ENCODE data around the gene AHCTF1. TPM values are rescaled to one million over a fixed set of nuclear protein-coding genes. Genes with fewer than 3 reads are reported as not detected.

Gene AHCTF1
- total RNA-seq, 1 donor from 2014 or later = 31.3 TPM

GRCh38 chr1:246907472-246907871 lies 24.3 kb downstream of the AHCTF1 start:
- ChIA-PET POLR2A (no interaction called here), CTCF (interaction anchor here (0.6 to 2.1 kb wide), 12 partner anchors 9 to 582 kb away, joined by 3 to 17 read pairs (median 4); partner anchors contain the start of gene ZNF670)
- H3K4me3 Mint-ChIP-seq = no peak overlapping the region
- no peak for DNase-seq
- H3K27me3 Mint-ChIP-seq = no peaks in the 10 kb centered on the region
- no peaks in the 10 kb centered on the region for H3K9me3 Mint-ChIP-seq
- no peak for ATAC-seq (ENCODE audit: low read depth)
- H3K4me1 Mint-ChIP-seq = no peaks in the 10 kb centered on the region
- no peak for TF ChIP-seq CTCF (IDR thresholded peaks at IDR 0.05)
- intact Hi-C loops (cut with micrococcal nuclease) = loop anchor here (1.0 kb wide), 2 partner anchors 64 to 465 kb away; no protein-coding TSS in a partner anchor
- no peak overlapping the region for H3K27ac Mint-ChIP-seq
- peaks cover 74% of the 10 kb centered on the region for H3K36me3 Mint-ChIP-seq (ENCODE audit: low read depth)

GRCh38 chr1:246906833-246907232 lies 24.9 kb downstream of the AHCTF1 start:
- TF ChIP-seq CTCF (IDR thresholded peaks at IDR 0.05) = no peak
- Mint-ChIP-seq H3K27ac (no peak overlapping the region), H3K9me3 (no peaks in the 10 kb centered on the region), H3K4me1 (no peaks in the 10 kb centered on the region), H3K36me3 (ENCODE audit: low read depth) (peaks cover 75% of the 10 kb centered on the region), H3K4me3 (no peak overlapping the region), H3K27me3 (no peaks in the 10 kb centered on the region)
- ChIA-PET CTCF (interaction anchor here (0.9 to 2.1 kb wide), 10 partner anchors 9 to 582 kb away, joined by 3 to 17 read pairs (median 4); partner anchors contain the start of gene ZNF670), POLR2A (no interaction called here)
- no peak for DNase-seq
- intact Hi-C loops (cut with micrococcal nuclease) = loop anchor here (1.0 kb wide), 2 partner anchors 64 to 465 kb away; no protein-coding TSS in a partner anchor
- ATAC-seq (ENCODE audit: low read depth) = no peak

- CTCF ChIA-PET = no interaction called here
- H3K27ac Mint-ChIP-seq = no peak overlapping the region
Measured at GRCh38 chr1:246901874-246902273, 29.9 kb downstream of the AHCTF1 start.

GRCh38 chr1:246897302-246897701 lies 34.4 kb downstream of the AHCTF1 start:
- intact Hi-C loops (cut with micrococcal nuclease) = no loop called here
- Mint-ChIP-seq H3K36me3 (ENCODE audit: low read depth) (peaks cover 86% of the 10 kb centered on the region), H3K27ac (no peak overlapping the region), H3K9me3 (no peaks in the 10 kb centered on the region), H3K27me3 (no peaks in the 10 kb centered on the region), H3K4me3 (no peak overlapping the region), H3K4me1 (no peaks in the 10 kb centered on the region)
- TF ChIP-seq CTCF (IDR thresholded peaks at IDR 0.05) = no peak
- ChIA-PET CTCF (no interaction called here), POLR2A (interaction anchor here (0.7 kb wide), 1 partner anchor 65 kb away, joined by 3 read pairs; no protein-coding TSS in a partner anchor)
- ATAC-seq (ENCODE audit: low read depth) (no peak), DNase-seq (no peak)

More at GRCh38 chr1:246901874-246902273, 29.9 kb downstream of the AHCTF1 start:
- TF ChIP-seq CTCF (IDR thresholded peaks at IDR 0.05) = no peak
- intact Hi-C loops (cut with micrococcal nuclease) = no loop called here
- Mint-ChIP-seq H3K9me3 (no peaks in the 10 kb centered on the region), H3K36me3 (ENCODE audit: low read depth) (peaks cover 84% of the 10 kb centered on the region), H3K4me1 (no peaks in the 10 kb centered on the region), H3K4me3 (no peak overlapping the region), H3K27me3 (no peaks in the 10 kb centered on the region)
- ATAC-seq (ENCODE audit: low read depth) (no peak), DNase-seq (no peak)
- POLR2A ChIA-PET = no interaction called here

- intact Hi-C loops (cut with micrococcal nuclease) = no loop called here
- no peak for TF ChIP-seq CTCF (IDR thresholded peaks at IDR 0.05)
- Mint-ChIP-seq H3K27ac (no peak overlapping the region), H3K4me3 (no peak overlapping the region), H3K9me3 (no peaks in the 10 kb centered on the region), H3K4me1 (no peaks in the 10 kb centered on the region), H3K27me3 (no peaks in the 10 kb centered on the region), H3K36me3 (ENCODE audit: low read depth) (peaks cover 79% of the 10 kb centered on the region)
- ChIA-PET CTCF (no interaction called here), POLR2A (no interaction called here)
- DNase-seq (no peak), ATAC-seq (ENCODE audit: low read depth) (no peak)
Measured at GRCh38 chr1:246893191-246893939, 38.4 kb downstream of the AHCTF1 start.

Data from activated B cell treated with CpG ODN at 0.5 μM for 24 hours (primary cell).